Hindlimb muscle (tissue), 1 donor: ENCODE results near the gene CPNE7. TPM values are rescaled to one million over a fixed set of nuclear protein-coding genes. Genes with fewer than 3 reads are reported as not detected.

Experiments
- DNase-seq: peaks from one replicate; pipeline ENCODE4 v3.0.0-alpha.2; 2013
- polyA plus RNA-seq: library from polyadenylated mRNA; unstranded; fragments of 120-200 nt; gene quantifications from one replicate; pipeline ENCODE4 v1.2.1, GENCODE V29; 2013; ENCODE audit not compliant: insufficient read length

CPNE7 gene
- polyA plus RNA-seq, 1 donor, result not detected

DNA sequence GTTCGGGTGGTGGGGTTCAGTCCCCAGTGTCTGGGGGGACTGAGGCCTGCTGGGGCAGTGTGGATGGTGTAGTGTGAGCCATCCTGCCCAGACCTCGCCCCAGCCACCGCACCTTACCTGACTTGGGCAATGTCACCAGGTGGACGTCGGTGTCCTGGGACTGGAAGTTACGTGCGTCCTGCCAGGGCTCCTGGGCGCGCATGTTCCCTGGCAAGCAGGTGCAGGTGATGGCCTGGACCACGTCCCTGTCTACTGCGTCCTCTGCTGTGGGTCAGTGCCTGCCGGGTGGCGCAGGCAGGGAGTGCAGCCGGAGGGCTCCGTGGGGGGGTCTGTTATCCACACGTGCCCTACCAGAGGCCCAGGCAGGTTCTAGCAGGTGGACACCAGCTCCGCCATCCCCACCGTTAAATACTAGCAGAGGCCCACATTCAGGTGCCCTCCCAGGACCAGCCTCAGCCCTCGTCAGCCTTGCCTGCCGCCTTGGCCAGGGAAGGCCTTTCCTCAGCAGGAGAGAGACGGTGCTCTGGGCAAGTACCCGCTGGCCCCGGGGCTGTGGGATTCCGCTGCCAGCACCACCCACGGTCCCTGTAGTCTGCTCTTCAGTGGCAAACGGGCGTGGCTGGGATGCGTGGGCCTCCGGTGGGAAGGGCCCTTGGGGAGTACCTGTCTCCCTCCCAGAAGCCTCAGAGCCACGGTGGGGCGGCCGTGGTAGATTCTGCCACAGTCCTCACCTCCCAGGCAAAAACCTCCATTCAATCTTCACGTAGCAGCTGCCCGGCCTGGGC, 29.8 kb downstream of the CPNE7 start:
- no peak for DNase-seq

DNA sequence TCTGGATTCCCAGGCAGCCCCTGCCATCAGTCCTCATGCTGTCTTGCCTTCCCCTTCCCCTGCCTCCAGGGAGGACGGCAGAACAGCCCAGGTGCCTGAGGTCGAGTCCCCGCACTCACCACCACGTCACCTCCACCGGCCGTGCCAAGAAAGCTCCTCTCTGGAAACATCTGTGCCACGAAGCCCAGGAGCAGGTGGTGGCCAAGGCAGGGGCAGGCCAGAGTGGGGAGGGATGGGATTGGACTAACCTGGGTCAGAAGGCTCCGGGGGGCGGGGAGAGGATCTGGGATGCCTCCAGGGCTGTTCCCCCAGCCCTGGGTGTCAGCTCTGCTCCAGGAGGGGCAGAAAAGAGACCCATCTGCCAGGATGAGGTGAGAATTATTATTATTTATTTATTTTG, 30.4 kb downstream of the CPNE7 start:
- no peak for DNase-seq

DNA sequence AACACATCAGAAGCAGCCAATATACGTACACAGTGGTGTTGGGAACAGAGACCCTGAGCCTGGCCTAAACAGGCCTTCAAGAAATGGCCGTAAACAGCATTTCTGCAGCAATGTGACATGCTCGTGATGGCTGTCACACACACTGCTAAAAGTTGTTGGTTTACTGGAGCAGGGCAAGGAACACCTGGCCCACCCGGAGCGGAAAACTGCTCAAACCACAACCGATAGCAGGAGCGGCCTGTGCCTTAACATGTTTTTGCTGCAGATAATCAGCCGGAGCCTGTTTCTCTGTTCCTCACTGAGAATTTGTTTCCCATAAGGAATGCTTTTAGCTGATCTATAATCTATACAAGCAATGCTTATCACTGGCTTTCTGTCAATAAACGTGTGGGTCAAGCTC, 31.9 kb downstream of the CPNE7 start:
- no peak for DNase-seq

DNA sequence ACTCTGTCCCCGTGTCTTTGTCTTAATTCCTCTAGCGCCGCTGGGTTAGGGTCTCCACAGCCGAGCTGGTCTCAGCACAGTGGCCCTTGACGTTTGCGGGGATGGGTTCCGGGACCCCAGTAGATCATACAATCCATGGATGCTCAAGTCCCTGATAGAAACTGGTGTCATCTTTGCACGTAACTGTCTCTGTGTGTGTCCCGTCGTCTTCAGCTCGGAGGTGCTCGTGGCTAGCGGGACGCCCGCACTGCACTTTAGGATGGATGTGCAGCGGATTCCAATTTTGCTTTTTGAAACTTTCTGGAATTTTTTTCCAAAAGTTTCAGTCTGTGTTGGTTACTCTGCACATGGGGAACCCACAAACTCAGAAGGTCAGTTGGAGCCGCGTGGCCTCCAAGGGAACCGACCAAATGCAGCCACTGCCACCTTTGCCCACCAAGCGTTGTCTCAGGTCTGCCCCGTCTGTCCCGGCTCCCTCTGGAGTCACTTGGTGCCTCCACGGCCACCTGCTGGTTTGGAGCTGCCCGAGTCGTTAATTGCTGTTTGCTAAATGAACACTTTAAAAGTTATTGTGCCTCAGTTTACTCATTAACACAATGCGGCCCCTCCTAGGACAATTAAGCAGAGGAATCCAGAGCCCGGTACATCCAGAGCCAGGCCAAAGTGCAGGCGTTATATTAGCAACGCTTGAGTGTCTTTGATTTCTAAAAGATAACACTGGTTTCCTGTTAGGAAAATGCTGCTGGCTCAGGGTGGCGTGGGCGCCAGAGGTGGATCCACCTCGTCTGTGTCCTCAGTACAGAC, 32.6 kb downstream of the CPNE7 start:
- no peak for DNase-seq

DNA sequence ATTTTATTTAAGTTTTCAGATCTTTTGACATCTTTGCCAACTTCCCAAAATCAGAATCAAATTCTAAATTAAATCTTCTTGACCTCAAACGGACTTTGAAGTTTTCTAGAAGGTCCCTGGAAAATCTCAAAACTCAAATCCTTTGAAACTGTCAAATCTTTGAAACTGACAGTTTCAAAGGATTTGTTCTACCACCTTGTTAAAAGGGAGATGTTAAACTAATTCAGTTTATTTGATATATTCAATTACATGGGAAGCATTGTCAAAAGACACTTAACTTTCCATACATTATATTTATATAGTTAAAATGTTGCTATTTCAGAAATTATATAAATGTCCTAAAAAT, 34.5 kb downstream of the CPNE7 start:
- no peak for DNase-seq

DNA sequence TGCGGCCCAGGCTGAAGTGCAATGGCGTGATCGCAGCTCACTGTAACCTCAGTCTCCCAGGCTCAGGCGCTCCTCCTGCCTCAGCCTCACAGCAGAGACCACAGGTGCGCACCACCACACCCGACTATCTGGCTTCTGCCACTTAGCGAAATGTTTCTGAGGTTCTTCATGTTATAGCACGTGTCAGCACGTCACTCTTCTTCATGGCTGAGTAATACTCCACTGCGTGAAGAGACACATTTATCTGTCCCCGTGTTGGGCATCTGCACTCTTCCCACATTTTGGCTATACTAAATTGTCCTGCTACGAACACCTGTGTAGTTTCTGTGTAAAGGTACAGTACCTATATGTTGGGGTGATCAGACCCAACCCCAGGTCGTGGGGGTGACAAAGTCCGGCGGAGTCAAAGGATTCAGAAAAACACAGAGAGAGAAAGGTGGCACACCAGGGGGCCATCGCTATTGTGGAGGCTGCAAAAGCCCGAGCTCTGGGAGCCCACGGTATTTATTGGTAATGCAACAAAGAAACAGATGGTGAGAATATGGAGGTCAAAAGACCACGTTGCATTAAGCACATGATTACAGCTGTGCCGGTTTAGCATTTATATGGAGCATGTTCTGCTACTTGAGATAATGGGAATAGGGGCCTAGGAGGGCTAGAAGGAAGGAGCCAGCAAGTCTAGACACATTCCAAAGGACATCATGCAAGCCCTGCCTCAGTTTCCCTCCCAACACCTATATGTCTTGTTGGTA, 37.0 kb downstream of the CPNE7 start:
- DNase-seq, result no peak

DNA sequence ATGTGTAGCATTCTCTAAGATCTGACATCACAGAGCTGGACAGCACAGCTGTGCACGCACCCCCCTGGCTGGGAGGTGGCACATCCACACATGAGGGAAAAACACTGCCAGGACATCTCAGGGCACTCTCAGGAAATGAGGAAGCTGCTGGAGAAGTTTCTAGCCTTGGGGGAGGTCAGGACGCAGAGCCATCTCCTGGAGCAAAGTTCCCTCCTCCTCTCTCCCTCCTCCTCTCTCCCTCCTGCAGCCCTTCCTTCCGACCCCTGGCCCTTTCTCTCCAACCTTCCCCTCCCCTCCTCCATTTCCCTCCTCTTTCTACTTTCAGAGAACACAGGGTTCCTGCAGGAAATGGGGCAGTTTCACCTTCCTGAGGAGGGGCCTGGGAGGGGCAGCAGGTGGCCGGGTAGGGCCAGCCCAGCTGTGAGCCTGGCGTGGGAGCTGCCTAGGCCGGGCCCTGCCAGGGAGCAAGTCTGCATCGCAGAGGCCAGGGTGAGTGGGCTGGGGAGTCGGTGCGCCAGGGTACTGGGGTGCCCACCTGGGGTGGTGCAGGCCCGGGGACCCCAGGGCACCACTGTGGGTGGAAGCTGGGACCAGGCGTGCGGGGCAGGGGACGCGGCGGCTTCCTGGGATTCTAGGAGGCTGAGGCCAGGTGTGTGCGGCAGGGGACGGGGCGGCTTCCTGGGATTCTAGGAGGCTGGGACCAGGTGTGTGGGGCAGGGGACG, 37.8 kb downstream of the CPNE7 start, which contains the start of gene DPEP1:
Gene DPEP1 (plus strand): TSS at position 412 of the 723 bp plus-strand sequence. CDS start 16,769 bp downstream, outside the sequence.
- DNase-seq, result no peak

DNA sequence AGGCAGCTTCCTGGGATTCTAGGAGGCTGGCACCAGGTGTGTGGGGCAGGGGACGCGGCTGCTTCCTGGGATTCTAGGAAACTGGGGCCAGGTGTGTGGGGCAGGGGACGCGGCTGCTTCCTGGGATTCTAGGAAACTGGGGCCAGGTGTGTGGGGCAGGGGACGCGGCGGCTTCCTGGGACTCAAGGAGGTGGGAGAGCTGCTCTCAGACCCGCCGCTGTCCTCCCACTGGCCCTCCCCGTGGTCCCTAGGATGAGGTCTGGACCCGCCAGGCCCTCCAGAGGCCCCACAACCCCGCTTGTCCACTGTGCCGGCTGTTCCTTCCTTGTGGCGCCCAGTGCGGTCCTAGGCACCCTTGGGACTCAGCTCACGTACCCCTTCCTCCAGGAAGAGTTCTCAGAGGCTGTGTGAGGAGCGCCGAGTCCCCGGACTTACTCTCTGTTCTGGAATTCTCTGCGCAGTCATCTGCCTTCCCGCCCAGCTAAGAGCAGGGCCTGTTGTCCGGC, 38.4 kb downstream of the CPNE7 start:
- DNase-seq, result no peak

DNA sequence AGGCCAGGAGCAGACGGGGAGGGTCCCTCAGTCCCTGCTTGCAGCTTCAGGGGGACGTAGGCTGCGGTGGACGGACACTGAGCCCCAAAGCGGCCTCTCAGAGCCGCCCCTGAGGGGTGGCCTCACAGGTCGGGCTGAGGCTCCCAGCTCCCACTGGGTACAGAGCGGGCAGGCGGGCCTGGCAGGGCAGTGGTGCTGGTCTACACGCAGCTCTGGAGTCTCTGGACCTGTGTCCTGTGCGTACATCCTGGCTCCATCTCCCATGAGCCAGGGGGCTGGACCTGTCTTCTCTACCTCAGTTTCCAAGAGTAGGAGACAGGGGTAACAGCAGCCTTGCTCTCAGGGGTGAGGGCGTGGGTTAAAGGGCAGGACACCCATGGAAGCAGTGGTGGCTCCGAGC, 39.6 kb downstream of the CPNE7 start:
- no peak for DNase-seq

DNA sequence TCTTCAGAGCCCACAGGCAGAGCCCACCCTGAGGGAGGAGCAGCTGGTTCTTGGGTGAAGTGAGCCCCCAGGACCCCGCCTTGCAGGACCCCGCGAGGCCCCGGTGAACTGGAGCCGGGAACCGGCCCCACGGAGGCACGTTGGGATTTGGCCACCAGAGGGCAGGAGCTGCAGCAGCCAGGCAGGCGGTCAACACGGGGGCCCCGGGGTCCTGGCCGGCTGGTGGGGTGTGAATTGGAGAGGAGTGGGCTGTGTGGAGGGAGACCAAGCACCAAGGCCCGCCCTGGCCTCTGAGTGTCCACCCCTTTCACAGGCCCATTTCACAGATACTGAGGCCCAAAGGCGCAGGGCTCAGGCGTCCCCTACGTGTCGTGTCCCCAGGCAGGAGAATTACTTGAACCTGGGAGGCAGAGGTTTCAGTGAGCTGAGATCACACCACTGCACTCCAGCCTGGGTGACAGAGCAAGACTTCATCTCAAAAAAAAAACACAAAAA, 40.1 kb downstream of the CPNE7 start:
- no peak for DNase-seq

DNA sequence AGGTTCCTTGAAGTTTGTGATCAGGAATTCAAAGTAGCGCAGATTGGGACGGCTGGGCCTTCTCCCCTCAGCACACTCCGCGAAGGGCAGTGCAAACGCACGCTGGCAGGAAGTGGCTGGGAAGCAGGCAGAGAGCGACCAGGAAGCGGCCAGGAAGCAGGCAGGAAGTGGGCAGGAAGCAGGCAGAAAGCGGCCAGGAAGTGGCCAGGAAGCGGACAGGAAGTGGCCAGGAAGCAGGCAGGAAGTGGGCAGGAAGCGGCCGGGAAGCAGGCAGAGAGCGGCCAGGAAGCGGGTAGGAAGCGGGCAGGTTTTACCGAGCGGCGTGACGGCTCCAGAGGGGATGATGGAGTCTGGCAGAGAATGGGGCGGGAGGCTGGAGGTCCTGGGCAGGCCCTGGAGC, 41.1 kb downstream of the CPNE7 start:
- DNase-seq, result no peak

DNA sequence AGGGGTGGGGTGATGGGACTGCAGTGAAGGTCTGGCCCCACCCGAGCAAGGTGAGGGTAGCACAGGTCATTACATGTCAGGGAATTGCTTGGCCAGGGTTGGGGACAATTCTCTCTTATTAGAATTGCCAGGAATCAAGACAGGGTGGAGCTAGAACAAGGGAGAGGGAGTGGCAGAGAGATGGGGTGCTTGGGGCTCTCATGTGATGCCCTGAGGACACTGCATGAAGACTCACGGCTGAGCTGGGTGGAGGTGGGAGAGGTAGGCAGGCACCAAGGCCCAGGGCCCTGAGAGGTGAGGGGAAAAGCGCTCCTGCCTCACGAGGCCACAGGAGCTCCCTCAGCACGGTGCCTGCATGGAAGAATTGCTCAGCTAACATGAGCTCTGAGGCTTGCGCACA, 41.5 kb downstream of the CPNE7 start:
- DNase-seq, result no peak

DNA sequence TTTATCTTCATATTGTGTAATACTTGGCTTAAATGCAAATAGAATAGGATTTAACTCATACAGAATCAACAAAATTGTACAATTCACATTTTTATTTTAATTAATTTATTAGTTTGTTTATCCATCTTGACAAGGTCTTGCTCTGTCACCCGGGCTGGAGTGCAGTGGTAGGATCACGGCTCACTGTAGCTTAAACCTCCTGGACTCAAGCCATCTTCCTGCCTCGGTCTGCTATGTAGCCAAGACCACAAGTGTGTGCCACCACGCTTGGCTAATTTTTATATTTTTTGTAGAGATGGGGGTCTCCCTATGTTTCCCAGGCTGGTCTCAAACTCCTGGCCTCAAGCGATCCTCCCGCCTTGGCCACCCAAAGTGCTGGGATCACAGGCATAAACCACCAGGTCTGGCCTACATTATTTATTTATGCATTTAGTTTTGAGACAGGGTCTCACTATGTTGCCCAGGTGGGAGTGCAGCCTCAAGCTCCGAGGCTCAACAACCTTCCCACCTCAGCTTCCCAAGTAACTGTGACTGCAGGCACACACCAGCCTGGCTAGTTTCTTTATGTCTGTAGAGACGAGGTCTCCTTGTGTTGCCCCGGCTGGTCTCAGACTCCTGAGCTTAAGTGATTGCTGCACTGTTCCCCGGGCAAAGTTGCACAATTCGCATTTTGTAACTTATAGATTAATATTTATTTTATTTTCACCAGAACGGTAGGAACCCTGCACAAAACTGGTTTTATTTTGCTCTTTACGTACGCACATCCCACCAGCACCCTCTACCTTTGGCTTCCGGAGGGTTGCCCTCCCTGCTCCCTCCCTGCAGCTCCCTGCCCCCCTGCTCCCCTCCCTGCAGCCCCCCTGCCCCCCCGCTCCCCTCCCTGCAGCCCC, 42.8 kb downstream of the CPNE7 start:
- DNase-seq, result no peak

DNA sequence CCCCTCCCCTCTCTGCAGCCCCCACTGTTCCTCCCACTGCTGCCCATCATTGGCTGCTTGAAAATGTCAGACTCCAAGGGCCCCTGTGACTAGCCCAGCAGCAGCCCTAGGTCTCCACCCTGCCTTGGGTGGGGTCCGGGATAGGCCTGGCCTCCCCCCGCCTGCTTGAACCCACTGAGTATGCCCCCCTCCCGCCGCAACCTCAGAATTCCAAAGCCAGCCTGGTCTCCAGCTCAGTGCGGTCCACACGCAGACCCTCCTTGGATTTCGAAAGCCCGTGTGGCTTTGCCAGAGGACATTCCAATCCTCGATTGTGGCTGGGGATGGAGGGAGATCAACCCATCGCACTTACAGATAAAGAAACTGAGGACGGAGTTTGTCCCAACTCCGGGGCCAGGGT, 44.3 kb downstream of the CPNE7 start:
- no peak for DNase-seq

DNA sequence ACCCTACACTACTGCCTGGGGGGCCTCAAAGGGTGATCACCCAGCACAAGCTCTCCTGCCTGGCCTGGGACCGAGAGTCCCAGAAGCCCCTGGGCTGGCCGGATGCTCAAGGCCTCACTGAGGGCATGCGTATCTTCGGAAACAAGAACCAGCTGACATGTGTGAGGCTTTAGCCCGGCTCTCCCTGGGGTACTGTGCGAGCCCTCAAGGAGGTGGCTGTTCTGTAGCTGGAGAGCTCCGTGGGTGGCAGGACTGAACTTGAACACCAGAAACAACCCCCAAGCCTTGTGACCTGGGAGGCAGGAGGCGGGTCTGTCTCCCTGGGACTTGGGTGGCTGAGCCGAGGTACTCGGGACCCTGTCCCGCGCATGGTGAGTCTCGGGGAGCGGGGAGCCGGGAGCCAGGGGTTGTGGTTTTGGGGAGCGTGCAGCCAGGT, 44.9 kb downstream of the CPNE7 start:
- DNase-seq, result no peak

DNA sequence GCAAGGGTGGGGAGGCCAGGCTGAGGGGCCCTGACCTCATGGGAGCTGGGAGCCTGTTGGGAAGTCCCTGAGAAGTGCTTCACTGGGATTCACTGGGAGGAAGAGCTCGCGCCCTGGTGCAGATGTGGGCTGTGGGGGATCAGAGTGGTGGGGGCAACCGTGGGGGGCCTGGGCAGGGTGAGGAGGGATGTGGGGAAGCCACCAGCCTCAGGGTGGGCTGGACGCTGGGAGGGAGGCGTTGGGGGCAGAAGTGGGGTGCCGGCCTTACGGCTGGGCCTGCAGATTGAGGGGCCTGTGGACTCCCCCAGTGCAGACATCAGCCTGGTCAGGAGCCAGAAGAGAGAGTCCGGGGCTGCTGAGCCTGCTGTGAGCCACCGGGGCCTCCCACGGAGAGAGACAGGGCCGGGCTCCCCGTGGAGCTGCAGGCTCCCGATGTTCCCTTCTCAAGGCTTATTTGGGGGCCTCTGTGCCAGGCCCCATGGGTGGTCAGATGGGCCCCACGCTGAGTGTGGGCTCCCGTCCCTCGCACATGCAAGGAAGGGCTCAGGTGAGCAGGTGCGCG, 45.7 kb downstream of the CPNE7 start:
- DNase-seq, result no peak

DNA sequence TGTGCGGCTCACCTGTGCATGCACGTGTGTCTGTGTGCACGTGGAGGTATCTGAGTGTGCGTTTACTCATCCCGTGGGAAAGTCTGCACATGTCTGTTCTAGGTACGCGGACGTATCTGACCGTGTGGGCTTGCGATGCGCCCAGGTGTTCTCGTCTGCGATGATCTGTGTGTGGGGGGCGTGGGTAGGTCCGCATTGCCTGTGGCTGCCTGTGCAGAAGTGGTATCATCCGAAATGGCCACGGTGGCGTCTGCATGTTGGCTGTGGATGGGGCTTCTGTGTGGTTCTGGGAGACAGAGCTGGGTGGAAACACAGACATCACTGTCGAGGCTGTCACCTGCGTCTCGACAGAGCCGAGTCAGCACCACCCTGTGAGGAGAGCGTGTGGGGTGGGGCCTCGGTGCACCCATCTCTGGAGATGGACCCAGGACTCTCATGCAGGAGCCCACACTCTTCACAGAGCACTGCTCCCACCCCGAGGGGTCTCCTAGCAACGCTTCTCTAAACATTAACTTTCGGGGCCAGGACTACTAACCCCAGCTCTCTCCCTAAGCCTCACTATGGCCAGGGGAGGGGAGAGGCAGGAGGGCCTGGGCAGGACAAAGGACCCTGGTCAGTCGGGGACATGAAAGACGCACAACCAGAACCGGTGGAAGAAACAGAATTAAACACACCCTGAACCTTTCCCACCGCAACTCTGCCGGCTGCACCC, 46.3 kb downstream of the CPNE7 start:
- no peak for DNase-seq

DNA sequence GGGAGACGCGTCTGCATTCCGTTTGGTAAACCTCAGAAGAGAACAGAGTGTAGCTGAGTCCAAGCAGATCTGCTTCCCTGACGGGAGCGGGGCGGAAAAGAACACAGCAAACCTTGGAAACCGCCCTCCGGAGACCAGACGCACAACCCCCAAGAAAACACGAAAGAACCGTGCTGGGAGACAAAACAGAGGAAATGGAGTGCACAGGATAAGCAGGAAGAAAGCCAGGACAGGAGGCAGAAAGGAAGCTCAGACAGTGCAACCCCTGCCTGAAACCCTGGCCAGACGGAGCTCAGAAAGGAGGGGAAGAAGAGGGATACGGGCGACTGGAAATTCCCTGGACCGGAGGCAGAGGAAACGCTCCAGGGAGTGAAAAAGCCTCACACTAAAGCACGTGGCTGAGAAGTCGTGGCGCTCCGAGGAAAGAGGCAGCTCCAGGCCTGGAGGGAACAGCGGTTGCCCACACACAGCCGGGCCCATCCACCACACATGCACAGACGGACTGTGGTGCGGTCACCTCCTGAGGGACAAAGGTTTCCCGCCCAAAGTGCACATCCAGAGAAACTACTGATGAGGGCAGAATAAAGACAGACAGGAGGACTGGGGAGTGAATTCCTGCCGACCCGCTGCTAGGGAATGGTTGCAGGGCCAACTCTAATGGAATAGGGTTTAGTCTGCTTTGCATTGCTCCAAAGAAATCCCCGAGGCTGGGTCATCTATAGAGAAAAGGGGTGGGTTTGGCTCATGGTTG, 48.1 kb downstream of the CPNE7 start:
- no peak for DNase-seq
